Hepatocyte (in vitro differentiated cells): Measurements from ENCODE around the gene LSM8.

Experiments
- CTCF ChIP-seq: fragments of 200-600 bp; sonication (generic); IDR thresholded peaks from 2 replicates; pipeline ENCODE4 v1.5.1; 2016; ENCODE audit warnings: antibody characterized with exemption, mild to moderate bottlenecking; ENCODE audit not compliant: poor library complexity
- EZH2 ChIP-seq: fragments of 200-600 bp; sonication (generic); IDR thresholded peaks from 2 replicates; pipeline ENCODE4 v1.6.1; 2016; ENCODE audit warnings: antibody characterized with exemption, mild to moderate bottlenecking, borderline replicate concordance
- EZH2phosphoT487 ChIP-seq: fragments of 200-600 bp; sonication (generic); IDR thresholded peaks from one replicate; pipeline ENCODE4 v1.6.1; 2018; ENCODE audit warnings: antibody characterized with exemption, mild to moderate bottlenecking, low read depth, moderate library complexity; ENCODE audit not compliant: unreplicated experiment, severe bottlenecking

DNA sequence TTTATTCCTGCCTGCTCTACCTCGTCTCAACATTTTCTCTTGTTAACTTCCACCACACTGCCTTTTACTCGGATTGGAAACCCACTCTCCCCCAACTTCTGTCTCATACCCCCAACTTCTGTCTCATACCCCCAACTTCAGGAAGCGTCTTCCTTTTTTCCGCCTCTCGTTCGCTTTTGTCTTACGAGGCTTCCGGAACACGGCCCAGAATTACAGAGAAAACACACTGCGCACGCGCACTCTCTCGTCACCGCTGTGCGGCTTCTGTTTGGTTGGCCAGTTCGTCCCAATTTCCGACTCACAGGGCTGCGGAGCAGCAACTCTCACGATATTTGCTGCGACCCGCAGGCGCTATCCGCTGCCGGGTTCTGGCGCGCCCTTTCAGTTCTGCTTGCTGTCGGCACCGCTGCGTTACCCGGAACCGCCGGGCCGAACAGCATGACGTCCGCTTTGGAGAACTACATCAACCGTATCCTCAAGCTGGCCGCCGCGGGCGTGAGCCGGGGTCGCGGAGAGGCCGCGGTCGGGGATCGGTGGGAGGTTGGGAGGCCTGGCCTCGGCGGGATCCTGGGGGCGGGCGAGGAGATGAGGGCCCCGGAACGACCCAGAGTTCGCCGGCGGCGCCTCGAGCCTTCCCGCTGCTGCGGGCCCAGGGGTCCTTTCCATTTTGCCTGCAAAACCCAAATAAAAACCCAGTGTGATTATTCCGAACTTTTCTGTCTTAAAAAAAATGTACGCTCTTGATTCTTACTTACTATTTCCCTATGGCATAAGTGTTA lies at the start of gene LSM8:
- TF ChIP-seq EZH2 (no peak), CTCF (no peak), EZH2phosphoT487 (no peak)
